GM19099 (cell line): ENCODE measurements around the gene OXER1.
A peak's percentile ranks its signal among the peaks of the same experiment; 100 is the strongest.

Source experiments
- POLR2A ChIP-seq: IDR thresholded peaks from 3 replicates; pipeline ENCODE4 v1.6.1; 2011; ENCODE audit warnings: low read depth; ENCODE audit not compliant: insufficient read length; ENCODE audit errors: extremely low read depth

OXER1 gene

DNA sequence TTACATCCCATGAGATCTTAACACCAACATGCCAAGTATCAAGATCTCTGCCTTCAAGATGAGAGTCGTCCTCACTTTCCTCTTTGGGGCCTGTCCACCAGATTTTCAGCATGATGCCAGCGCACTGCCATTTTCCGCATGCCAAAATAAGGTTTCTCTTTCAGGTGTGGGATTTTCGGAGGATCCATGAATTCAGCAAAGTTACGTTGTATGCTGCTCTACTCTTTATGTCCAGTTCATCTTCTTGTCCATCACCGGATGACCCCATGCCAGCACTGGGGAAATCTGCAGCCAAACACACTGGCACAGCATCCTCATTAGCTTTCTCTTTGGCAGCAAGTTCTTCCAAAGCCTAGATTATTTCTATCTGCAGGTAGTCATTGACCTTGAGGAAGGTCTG, 33.3 kb upstream of the OXER1 start:
- no peak for TF ChIP-seq POLR2A

DNA sequence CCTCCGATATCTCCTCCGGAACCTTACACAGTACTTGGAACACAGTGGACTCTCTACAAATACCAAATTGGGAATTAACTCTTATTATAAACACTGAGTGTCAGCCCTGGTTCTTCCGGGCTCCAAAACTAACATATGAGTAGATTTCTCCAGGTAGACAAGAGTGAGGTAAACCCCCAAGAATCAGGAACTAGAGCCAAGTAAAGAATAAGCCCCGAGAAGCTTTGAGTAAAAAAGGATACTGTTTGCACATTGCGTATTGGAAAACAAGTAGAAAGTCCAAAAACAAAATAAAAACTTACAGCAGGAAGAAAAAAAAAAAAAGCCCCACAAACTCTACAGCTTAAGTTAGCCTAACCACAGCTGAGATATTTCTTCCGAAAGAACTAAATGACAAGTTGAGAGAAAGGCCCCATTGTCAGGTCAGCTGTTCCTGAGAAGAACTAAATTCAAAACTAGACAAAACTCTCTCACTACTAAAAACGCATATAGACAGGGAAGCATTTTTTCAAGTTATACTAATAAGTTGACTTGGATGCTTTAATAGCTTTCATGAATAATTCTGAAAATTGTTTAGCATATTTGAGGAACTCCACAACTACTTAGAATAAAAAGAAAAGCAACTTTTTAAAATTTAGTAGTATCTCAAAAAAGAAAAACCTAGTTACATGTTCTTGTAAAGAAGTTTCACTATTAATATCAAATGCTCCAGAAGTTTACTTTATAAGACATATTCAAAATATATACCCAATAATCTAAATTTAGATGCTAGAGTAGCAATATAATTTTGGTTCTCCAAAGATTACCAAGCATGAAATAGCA, 32.7 kb upstream of the OXER1 start:
- no peak for TF ChIP-seq POLR2A

DNA sequence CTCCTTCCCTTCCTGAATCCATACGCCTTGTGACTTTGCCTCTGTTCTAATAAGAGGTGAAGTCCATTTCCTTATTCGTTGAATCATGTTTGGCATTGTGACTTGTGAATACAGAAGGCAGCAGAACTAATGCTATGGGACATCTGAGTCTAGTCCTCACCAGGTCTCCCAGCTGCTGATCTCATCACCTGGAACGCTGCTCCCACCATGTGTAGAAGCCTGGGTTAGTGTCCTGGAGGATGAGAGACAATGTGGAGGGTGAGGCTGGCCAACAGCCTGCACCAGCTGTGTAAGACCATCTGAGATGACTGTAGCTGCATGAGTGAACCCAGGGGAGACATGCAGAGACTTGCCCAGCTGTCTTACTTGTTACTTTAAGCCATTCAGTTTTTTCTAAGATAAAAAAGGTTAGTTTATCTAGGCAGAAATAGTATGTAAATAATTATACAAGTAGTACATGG, 31.9 kb upstream of the OXER1 start:
- peak; percentile 49 for TF ChIP-seq POLR2A

DNA sequence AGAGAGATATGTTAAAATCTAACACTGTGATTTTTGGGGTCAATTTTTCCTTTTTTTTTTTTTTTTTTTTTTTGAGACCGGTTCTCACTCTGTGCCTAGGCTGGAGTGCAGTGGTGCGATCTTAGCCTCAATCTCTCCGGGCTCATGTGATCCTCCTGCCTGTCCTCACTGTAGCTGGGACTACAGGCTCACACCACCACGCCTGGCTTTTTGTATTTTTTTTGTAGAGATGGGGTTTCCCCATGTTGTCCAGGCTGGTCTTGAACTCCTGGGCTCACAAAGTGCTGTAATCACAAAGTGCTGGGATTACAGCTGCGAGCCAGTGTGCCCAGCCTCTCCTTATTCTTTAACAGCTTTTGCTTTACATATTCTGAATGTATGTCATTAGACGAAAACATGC, 31.3 kb upstream of the OXER1 start:
- no peak for TF ChIP-seq POLR2A

DNA sequence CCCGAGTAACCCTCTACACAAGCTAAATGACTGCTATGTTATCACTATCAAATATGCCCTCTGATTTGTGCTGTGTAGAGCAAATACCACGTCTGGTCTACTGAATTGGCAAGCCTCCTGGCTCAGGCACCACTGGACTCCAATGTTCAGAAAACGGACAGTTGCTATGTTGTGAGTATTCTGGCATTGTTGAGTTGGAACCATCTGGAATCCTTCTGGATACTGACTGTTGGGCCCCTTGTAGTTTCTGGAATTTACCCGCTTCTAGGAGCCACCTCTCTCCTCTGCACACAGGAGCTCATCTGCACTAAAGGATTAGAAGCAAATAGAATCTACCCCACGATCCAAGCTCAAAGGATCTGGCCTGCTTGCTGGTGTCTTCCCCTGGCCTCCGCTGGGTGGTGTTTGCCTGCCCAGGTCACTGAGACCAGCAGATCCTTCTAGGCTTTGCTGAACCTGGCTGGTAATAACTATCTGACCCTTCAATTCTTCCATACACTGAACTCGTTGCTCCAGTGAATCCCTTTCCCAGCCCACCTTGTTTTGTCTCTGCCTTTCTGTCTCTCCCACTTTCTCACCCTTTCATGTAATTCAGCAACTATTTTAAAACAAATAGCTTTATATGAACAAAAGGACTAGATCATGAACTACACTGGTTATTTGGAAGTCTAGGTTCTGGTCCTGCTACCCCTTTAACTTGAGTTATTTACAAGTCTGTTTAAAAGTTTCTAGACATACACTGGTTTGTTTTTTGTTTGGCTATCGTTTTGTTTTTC, 30.5 kb upstream of the OXER1 start:
- TF ChIP-seq POLR2A = no peak

DNA sequence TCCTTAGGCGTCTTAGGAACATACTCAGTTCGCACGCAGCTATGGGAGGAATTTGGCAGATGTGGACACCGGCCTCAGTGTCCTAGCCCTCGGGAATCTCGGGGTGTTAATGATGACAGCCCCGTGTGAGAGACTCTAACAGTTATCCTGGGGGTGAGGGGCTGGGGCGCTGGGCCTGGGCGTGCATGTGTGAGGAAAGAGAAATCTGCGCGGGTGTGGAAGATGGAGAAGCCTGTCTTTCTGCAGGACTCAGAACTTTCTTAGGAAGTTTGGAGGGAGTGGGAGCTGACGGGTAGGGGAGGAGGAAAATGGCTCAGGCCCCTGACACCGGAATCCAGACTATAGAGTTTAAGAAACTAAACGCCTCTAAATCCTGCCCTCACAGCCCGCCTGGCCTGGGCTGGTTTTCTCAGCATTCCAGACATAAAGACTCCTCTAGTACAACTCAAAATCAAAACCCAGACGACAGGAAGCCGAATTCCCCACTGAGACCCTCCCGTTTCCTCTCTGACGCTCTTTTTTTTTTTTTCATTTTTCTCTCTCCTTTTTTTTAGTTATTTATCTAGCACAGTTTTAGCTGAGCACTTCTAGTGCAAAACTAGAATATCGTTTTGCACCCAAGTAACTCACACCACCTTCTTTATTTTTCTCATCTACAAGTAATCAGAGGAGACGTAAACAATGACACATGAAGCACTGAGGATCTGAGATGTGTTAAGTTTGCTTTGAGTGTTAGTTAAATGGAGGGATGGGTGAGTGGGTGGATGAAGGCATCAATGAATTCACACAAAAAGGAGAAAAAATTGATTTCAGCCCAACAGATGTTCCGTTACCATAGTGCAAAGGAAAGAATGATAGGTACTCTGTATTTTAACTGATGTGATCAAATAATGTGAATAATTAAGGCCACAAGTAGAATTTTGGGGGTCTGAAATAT, 29.7 kb upstream of the OXER1 start:
- TF ChIP-seq POLR2A = no peak

DNA sequence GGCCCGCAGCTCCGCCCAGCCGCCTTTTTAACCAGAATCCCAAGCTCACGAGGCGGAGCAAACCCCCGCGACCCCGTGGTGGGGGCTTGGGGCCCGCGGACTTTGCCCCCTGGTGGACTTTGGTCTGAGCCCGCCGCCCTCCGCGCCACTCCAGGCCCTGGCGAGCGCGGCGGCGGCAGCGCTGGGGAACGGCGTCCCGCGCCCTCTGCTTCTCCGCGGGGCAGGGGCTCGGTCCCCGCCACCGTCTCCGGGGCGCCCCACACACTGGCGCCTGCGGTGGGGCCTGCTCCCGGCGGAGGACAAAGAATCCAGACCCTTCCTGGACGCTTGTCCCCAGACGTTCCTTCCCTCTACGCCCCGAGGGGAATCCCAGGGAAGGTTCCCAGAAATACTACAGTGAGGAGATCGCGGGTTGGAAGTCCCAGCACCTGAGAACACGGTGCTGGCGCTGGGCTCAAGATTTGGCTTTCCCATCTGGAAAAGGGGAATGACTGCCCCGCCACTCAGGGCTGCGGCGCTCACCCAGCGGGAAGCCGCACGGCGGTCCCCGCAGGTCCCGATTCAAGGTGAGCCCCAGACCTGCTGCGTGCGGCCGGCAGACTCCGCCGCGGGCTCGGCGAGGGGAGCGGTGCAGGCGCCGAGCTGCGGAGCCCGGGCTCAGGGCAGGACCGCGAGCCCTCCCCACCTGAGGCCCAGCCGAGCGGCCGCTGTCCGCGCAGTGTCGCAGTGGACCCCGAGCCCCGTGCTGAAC, 28.8 kb upstream of the OXER1 start, which contains the start of gene HAAO:
Gene HAAO (minus strand): TSS at position 1 of the 751 bp plus-strand sequence. CDS start 47 bp downstream, outside the sequence.
- TF ChIP-seq POLR2A = peak; percentile 61

DNA sequence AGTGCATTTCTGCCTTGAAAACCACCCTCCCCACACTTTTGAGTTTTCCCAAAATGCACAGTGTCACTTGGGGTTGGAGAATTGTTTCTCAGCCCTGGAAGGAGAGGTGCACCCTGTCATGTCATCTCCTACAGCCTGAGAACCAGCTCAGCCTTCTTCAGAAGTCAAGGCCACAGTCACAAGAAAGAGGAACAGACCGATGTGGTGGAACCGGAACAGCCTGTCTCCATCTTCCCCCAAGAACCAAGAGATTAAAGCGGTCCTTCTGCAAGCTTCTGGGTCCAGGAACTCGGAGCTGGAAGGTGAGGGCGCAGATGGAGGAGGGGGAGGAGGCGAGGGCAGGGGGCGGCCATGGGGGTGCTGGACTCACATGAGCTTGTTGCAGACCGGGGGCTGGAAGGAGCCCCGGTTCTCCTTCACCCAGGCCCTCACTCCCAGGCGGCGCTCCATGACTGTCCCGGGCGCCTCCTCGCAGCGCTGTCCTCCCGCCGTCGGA, 28.2 kb upstream of the OXER1 start:
- peak; percentile 71 for TF ChIP-seq POLR2A

DNA sequence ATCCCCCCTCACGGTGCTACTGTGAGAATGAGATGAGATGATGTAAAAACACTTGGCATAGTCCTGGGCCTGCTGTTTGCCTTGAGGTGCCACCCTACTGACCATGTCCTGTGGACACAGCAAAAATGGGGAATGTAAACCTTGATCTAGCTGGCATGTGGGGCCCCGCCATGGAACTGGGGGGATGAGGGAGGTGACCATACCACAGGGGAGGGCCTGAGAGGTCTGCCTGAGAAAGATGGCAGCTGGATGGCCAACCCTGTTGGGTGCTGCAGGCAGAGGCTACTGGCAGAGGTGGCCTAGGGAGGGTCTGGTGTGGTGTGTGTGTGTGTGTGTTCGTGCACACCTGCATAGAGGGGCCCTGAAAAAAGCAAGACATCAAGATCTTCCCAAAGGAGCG, 27.7 kb upstream of the OXER1 start:
- no peak for TF ChIP-seq POLR2A

DNA sequence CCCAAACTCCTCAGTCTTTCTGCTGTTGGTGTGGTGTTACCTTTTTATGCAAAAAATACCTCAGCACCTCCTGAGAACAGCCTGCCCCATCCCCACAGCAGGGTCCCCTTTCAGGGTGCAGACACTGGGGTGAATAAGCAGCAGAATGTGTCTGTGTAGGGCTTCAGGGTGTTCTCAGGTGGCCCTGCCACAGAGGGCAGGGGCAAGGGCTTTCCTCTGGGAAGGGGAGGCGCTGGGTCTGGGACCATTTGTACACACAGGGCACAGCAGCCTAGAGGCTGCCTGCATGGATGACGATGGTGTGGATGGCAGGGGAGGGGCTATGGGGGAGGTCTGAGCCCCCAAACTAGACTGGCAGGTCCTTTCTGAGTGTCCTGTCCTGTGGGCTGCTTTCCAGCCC, 25.8 kb upstream of the OXER1 start:
- TF ChIP-seq POLR2A = no peak

DNA sequence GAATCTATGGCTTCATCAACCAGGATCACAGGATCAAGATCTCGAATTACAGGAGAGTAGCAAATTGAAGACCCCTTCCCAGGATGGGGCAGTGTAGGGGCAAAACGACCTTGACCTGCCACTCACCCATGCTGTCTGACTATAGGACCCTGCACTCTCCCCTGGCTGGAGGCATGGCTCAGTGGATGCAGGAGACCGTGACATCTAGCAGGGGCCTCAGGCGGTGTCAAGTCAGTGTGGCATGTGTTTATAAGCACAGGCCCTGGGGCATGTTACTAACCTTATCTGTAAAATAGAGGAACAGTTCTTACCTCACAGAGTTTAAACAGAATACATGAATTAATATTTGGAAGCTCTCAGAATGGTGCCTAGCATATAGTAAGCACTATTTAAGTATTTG, 24.9 kb upstream of the OXER1 start:
- no peak for TF ChIP-seq POLR2A

DNA sequence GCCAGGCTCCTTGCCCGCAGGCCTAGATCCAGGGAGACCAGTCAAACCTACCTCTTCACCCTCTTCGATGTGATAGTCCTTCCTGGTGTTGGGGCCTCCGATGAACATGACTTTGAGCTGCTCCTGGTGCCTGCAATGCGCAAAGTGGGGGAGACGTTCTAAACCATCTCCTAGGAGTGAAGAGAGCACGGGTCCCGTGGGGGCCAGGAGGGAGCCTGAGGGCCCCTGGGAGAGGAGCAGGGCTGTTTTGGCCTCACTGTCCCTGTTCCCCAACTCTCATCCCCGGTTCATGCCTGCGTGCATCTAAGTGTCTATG, 24.5 kb upstream of the OXER1 start:
- no peak for TF ChIP-seq POLR2A

DNA sequence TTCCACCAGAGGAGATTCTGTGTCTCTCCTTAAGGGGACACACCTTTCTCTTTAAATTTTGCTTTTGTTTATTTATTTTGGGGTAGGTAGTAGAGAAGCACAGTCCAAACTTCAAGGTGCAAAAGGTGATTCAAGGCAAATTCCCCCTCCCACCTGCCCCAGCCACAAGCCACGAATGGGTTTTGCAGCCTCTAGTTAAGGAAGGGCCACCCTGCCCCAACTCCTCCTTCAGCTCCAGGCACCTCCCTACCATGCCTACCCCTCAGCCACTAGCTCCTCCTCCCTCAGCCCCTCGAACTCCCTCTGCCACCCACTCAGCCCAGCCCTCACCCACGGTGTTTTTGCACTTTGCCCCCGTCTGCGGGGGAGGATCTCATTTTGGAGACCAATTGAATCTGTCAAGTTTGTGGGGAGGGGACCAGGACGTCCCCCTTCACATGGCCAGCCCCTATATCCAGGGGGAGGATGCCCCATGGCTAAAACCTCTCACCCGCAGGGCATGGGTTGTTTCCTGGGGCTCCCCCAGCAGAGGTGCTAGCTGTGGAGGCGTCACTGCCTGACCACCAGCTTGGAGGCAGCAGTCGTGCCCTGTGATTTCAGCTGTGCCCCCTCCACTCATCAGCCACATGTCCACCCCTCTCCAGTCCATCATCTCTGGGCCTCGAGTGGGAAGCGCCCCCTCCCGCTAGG, 24.0 kb upstream of the OXER1 start:
- no peak for TF ChIP-seq POLR2A

DNA sequence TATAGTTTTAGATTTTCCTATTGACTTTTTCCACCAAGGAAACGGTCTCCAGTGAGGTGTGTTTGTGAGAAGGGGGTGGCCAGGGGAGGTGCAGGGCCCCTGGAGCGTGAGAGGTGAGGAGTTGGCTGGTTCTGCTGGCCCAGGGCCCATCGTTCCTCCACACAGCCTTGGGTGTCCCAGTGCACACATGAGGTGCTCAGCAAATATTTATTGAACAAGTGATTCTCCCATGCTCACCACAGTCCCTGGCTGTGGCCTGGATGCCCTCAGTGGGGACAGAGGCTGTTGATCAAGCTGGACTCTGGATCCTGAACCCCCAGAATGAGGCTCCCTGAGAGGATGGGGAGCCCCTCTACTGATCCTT, 23.5 kb upstream of the OXER1 start:
- no peak for TF ChIP-seq POLR2A
